Breast epithelium (tissue), 3 donors: ENCODE data around the gene ADORA1.

Experiments
- CTCF ChIP-seq, 3 donors: fragments of 450-650 bp; IDR thresholded peaks; one replicate each; pipeline ENCODE4 v1.5.1; 2016 to 2017; ENCODE audit warnings: antibody characterized with exemption in 3 of 3, mild to moderate bottlenecking in 3 of 3, moderate library complexity in 3 of 3
- POLR2A ChIP-seq: fragments of 450-650 bp; IDR thresholded peaks from one replicate; pipeline ENCODE4 v1.6.1; 2016; ENCODE audit warnings: antibody characterized with exemption, mild to moderate bottlenecking, moderate library complexity
- POLR2AphosphoS5 ChIP-seq, 3 donors: sonication (generic); formaldehyde crosslinking; IDR thresholded peaks; one replicate each; pipeline ENCODE4 v1.6.1; 2017; ENCODE audit warnings: antibody characterized with exemption in 3 of 3

GRCh38 chr1:203173566-203173965 lies 46.0 kb downstream of the ADORA1 start:
- TF ChIP-seq CTCF (IDR thresholded peaks at IDR 0.05) (no peak), POLR2AphosphoS5 (IDR thresholded peaks at IDR 0.05) (no peak), POLR2A (no peak)
